Measurements from ENCODE around the gene RAB44.

RAB44 gene

DNA sequence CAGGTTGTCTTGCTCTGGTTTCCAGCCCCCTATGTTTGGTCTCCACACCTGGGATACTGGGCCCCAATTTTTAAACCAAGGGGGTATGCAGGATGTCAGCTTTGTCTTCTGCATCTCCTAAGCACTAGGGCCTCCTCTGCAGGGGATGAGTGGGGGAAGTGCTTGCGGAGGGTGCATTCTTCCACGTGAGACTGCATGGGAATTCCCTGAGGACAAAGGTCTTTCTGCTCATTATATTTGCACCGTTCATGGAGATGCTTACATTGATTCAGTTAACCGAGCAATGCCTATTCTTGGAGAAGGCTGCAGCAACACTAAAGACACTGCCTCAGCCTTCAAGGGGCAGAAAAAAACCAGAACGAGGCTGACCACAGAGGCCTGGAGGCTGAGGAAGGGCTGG lies 45.4 kb downstream of the RAB44 start:
- H3K27ac ChIP-seq, result peak overlapping the region; percentile 7
- DNase-seq, result no peak
- no peak overlapping the region for H3K4me3 ChIP-seq (ENCODE audit: low read depth, low read length)
- H3K9me3 ChIP-seq (ENCODE audit: severe bottlenecking), result peaks cover 3% of the 10 kb centered on the region
- no peaks in the 10 kb centered on the region for H3K36me3 ChIP-seq
- H3K27me3 ChIP-seq (ENCODE audit: insufficient read depth, low read depth, severe bottlenecking), result no peaks in the 10 kb centered on the region
- TF ChIP-seq, protein P1, sequence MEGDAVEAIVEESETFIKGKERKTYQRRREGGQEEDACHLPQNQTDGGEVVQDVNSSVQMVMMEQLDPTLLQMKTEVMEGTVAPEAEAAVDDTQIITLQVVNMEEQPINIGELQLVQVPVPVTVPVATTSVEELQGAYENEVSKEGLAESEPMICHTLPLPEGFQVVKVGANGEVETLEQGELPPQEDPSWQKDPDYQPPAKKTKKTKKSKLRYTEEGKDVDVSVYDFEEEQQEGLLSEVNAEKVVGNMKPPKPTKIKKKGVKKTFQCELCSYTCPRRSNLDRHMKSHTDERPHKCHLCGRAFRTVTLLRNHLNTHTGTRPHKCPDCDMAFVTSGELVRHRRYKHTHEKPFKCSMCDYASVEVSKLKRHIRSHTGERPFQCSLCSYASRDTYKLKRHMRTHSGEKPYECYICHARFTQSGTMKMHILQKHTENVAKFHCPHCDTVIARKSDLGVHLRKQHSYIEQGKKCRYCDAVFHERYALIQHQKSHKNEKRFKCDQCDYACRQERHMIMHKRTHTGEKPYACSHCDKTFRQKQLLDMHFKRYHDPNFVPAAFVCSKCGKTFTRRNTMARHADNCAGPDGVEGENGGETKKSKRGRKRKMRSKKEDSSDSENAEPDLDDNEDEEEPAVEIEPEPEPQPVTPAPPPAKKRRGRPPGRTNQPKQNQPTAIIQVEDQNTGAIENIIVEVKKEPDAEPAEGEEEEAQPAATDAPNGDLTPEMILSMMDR (IDR thresholded peaks at IDR 0.05; ENCODE audit: low read depth, low read length), result no peak

DNA sequence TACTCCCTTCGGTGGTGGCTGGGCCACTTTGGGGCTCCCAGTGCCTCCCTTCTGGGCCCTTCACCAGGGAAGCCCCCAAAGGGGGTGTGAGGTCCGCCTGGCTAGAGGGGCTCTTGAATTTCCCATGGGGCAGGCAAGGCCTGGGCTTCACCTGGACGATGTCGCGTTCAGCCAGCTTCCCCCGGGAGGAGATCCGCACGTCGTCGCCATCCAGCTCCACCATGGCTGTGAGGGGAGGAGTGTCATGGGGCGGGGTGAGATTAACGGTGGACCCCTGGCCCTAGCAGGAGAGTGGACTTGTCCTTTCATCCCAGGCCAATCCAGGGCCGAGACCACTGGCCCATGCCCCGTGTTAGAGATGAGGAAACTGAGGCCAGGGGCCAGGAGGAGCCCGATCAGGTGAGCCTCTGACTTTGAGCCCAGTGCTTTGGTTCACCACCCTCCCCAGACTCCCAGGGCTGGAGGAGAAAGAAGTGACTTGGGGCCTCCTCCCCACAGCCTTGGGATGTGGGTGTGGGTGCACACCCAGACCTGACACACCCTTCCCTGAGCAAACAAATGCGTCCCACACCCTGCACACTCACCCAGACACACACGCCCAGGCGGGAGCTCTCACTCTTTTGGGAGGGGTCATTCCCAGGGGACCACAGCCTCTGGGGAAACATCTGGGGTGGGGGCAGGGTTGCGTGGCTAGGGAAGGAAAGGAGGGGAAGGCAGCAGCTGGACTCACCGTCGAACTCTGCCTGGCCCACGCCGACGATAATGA lies 46.1 kb downstream of the RAB44 start:
- H3K36me3 ChIP-seq, result no peaks in the 10 kb centered on the region
- H3K27me3 ChIP-seq (ENCODE audit: insufficient read depth, low read depth, severe bottlenecking), result no peaks in the 10 kb centered on the region
- TF ChIP-seq, protein P1 (IDR thresholded peaks at IDR 0.05; ENCODE audit: low read depth, low read length), result no peak
- no peak overlapping the region; the same call in 1 of the 2 replicates for H3K27ac ChIP-seq
- H3K4me3 ChIP-seq (ENCODE audit: low read depth, low read length), result no peak overlapping the region
- peaks cover 9% of the 10 kb centered on the region for H3K9me3 ChIP-seq (ENCODE audit: severe bottlenecking)
- no peak for DNase-seq

DNA sequence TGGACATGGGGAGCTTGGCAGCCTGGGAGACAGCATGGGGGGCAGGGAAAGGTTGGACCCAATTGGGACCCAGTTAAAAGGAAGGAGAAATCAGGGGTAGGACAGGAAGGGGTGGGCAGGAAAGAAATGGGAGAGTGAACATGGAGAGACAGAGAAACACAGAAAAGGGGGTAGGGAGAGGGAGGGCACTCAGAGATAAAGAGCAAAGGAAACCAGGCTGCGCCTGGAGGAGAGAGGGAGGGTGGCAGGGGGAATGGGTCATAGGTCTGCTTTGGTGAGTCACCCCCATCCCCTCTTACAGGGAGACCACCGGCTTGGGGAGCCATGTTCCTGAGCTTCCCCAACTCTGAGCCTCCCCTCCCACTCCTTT lies 46.7 kb downstream of the RAB44 start:
- Histone ChIP-seq H3K27ac (no peak overlapping the region), H3K4me3 (ENCODE audit: low read depth, low read length) (no peak overlapping the region), H3K36me3 (no peaks in the 10 kb centered on the region), H3K27me3 (ENCODE audit: insufficient read depth, low read depth, severe bottlenecking) (no peaks in the 10 kb centered on the region), H3K9me3 (ENCODE audit: severe bottlenecking) (peaks cover 12% of the 10 kb centered on the region)
- no peak for DNase-seq
- TF ChIP-seq, protein P1 (IDR thresholded peaks at IDR 0.05; ENCODE audit: low read depth, low read length), result no peak

DNA sequence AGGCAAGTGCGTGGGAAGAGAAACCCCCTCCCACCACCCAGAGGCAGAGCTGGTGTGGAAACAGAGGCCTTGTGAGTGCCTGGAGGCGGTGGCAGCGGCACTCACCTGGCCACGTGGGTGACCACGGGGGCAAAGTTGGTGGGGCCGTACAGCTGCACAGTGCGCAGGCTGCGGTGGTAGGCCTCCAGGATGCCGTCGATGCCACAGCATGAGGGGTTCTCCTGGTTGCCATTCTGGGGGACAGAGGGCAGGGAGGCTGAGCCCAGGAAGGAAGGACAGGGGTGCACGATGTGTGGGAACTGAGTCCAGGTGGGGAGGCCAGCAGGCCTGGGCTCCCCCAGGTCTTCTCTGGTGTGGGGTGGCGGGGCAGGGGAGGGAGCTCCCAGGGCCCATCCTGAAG lies 47.7 kb downstream of the RAB44 start:
- DNase-seq, result no peak
- TF ChIP-seq, protein P1 (IDR thresholded peaks at IDR 0.05; ENCODE audit: low read depth, low read length), result no peak
- Histone ChIP-seq H3K4me3 (ENCODE audit: low read depth, low read length) (no peak overlapping the region), H3K27me3 (ENCODE audit: insufficient read depth, low read depth, severe bottlenecking) (no peaks in the 10 kb centered on the region), H3K27ac (no peak overlapping the region), H3K36me3 (no peaks in the 10 kb centered on the region), H3K9me3 (ENCODE audit: severe bottlenecking) (peaks cover 16% of the 10 kb centered on the region)

DNA sequence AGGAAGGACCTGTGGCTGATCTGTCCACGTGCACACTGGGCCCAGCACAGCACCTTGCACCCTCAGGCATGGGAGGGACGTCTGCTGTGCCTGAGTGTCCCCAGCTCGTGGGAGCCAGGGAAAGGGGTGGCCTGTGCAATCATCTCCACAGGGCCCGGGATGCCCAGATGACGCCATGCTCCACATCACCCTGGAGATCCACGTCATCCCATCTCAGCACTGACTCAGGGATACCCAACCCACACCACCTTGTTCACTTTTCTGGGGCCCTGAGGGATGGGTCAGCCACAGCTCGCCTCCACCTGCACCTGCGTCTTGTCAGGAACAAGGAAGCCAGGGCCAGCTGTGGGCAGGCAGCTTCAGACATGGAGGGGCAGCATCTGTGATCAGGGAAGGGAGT lies 48.2 kb downstream of the RAB44 start:
- no peak for DNase-seq
- TF ChIP-seq, protein P1 (IDR thresholded peaks at IDR 0.05; ENCODE audit: low read depth, low read length), result no peak
- Histone ChIP-seq H3K9me3 (ENCODE audit: severe bottlenecking) (peaks cover 18% of the 10 kb centered on the region), H3K4me3 (ENCODE audit: low read depth, low read length) (no peak overlapping the region), H3K36me3 (no peaks in the 10 kb centered on the region), H3K27ac (no peak overlapping the region), H3K27me3 (ENCODE audit: insufficient read depth, low read depth, severe bottlenecking) (no peaks in the 10 kb centered on the region)

DNA sequence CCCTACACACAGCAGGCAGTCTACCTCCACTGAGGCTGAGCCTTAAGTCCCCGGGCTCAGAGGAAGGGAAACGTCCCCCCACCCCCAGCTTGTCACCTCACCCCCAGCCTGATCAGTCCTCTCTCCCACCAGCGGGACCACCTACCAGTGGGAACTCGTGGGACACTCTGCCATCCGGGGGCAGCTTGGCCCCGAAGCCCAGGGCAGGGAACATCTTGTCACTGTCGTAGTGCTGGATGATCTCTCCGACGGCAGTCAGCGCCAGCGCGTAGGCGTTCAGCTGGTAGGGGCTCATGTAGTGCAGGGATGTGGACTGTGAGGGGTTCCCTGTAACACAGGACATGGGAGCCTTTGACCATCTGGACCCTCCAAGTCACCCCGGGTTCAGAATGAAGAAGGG lies 48.6 kb downstream of the RAB44 start:
- TF ChIP-seq, protein P1 (IDR thresholded peaks at IDR 0.05; ENCODE audit: low read depth, low read length), result no peak
- DNase-seq, result no peak
- peaks cover 18% of the 10 kb centered on the region for H3K9me3 ChIP-seq (ENCODE audit: severe bottlenecking)

More for the DNA sequence above, 48.6 kb downstream of the RAB44 start:
- no peak overlapping the region for H3K4me3 ChIP-seq (ENCODE audit: low read depth, low read length)
- H3K36me3 ChIP-seq, result no peaks in the 10 kb centered on the region
- no peaks in the 10 kb centered on the region for H3K27me3 ChIP-seq (ENCODE audit: insufficient read depth, low read depth, severe bottlenecking)
- H3K27ac ChIP-seq, result no peak overlapping the region

Measured in WERI-Rb-1 (cell line).